HepG2 (cell line): ENCODE data around the gene ITPK1.

Experiments
- CTCF ChIP-seq: sonication (generic); formaldehyde crosslinking; IDR thresholded peaks from 2 replicates; pipeline ENCODE4 v1.5.0; 2020; ENCODE audit warnings: mild to moderate bottlenecking, missing genetic modification reagents, moderate library complexity
- EZH2 ChIP-seq: conservative IDR thresholded peaks from 2 replicates; pipeline ENCODE4 v1.6.1; 2012; ENCODE audit warnings: mild to moderate bottlenecking, low read depth, low read length, moderate library complexity
- NR3C1 ChIP-seq: sonication (generic); formaldehyde crosslinking; IDR thresholded peaks from 2 replicates; pipeline ENCODE4 v1.4.0; 2020; ENCODE audit warnings: missing genetic modification reagents
- U2AF1 ChIP-seq: fragments of 200-400 bp; formaldehyde crosslinking; optimal IDR thresholded peaks from 2 replicates; pipeline ENCODE3; 2017; ENCODE audit warnings: mild to moderate bottlenecking, low read depth, low read length
- ZNF232 ChIP-seq: sonication (generic); formaldehyde crosslinking; IDR thresholded peaks from 2 replicates; pipeline ENCODE4 v1.4.0; 2020; ENCODE audit warnings: missing genetic modification reagents, borderline replicate concordance
- ZNF33B ChIP-seq: sonication (generic); formaldehyde crosslinking; IDR thresholded peaks from 2 replicates; pipeline ENCODE4 v1.5.1; 2020; ENCODE audit warnings: mild to moderate bottlenecking, missing genetic modification reagents
- ZNF639 ChIP-seq: conservative IDR thresholded peaks from 2 replicates; pipeline ENCODE4 v1.6.1; 2018; ENCODE audit warnings: missing genetic modification reagents
- ZNF747 ChIP-seq: sonication (generic); formaldehyde crosslinking; IDR thresholded peaks from 2 replicates; pipeline ENCODE4 v1.8.1; 2023; ENCODE audit warnings: missing genetic modification reagents, mild to moderate bottlenecking, borderline replicate concordance

- no peak for TF ChIP-seq U2AF1
- TF ChIP-seq ZNF232 (CRISPR knock-in tag): no peak
- TF ChIP-seq EZH2: no peak
- TF ChIP-seq ZNF747 (CRISPR knock-in tag): no peak
- no peak for TF ChIP-seq CTCF (CRISPR knock-in tag)
- TF ChIP-seq NR3C1 (CRISPR knock-in tag): no peak
- TF ChIP-seq ZNF33B: no peak
- no peak for TF ChIP-seq ZNF639 (CRISPR knock-in tag)
These were observed 120.8 kb downstream of the ITPK1 start for GRCh38 chr14:92994942-92995341.
